Liver (tissue), 3 donors: ENCODE data around the gene MAML3.

Experiments
- CTCF ChIP-seq: fragments of 150-350 bp; IDR thresholded peaks from 2 replicates; pipeline ENCODE4 v1.5.1; 2017; ENCODE audit warnings: improper control_type of control experiment, low read depth, low read length; ENCODE audit not compliant: missing input control
- GABPA ChIP-seq, 2 donors: IDR thresholded peaks in 1 of 2; conservative IDR thresholded peaks in 1 of 2; 2 replicates each; pipeline ENCODE4 v1.6.1; 2016; ENCODE audit warnings: antibody characterized with exemption in 2 of 2, mild to moderate bottlenecking in 1 of 2, moderate library complexity in 1 of 2
- JUND ChIP-seq, 2 donors: IDR thresholded peaks; 2 replicates each; pipeline ENCODE4 v1.6.1; 2016; ENCODE audit warnings: antibody characterized with exemption in 2 of 2
- RXRA ChIP-seq, 2 donors: IDR thresholded peaks; 2 replicates each; pipeline ENCODE4 v1.6.1; 2017 to 2018; ENCODE audit warnings: antibody characterized with exemption in 2 of 2, mild to moderate bottlenecking in 1 of 2
- TAF1 ChIP-seq: conservative IDR thresholded peaks from 2 replicates; pipeline ENCODE4 v1.6.1; 2016; ENCODE audit warnings: antibody characterized with exemption, mild to moderate bottlenecking
- YY1 ChIP-seq: IDR thresholded peaks from 2 replicates; pipeline ENCODE4 v1.6.1; 2016; ENCODE audit warnings: antibody characterized with exemption, mild to moderate bottlenecking
- TF ChIP-seq, protein P1 (sequence below): IDR thresholded peaks from 2 replicates; pipeline ENCODE4 v1.6.1; 2016; ENCODE audit warnings: antibody characterized with exemption
- donor health status: healthy.
- donor health status: healthy.

DNA sequence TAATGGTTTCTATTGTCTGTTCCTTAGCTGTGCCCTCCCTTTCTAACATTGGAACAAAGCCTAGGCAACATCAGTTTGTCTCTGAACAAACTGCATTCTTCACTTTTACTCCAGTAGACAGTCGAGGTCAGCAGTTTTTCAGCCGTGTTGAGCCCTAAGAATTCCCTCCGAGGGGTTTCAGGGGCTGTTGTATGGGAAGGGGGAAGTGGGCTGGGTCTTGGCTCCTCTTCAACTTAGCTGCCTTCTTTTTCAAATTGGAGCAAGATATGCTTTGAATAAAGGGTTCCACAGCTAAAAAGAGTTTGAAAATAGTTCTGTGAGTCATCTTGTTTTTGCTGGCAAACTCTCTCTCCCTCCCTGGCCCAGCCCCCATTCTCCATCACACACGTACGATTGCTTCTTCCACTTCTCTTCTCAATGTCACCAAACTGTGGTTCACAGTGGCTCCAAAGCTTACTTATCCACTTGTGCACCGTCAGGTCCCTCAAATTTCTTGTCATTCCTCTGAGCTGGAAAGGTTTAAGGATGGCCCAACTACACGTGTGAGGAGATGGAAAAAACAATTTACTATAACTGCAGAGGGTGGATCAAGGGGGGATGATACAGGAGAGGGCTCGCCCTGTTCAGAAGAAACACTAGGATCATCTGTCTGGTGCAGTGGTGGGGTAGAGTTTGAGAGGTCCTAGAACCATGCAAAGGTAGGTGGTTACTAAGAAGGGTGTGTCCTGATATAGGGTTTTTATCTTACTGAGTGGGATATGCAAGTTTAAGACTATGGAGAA lies 9.2 kb upstream of the MAML3 start:
- TF ChIP-seq CTCF (no peak), TAF1 (no peak), GABPA (IDR thresholded peaks at IDR 0.05 in 1 of 2, conservative IDR thresholded peaks at IDR 0.05 in 1 of 2) (no peak), YY1 (no peak), RXRA (IDR thresholded peaks at IDR 0.05) (no peak), JUND (IDR thresholded peaks at IDR 0.05) (no peak)
- TF ChIP-seq, protein P1, sequence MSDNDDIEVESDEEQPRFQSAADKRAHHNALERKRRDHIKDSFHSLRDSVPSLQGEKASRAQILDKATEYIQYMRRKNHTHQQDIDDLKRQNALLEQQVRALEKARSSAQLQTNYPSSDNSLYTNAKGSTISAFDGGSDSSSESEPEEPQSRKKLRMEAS, result no peak
